Measurements from ENCODE around the gene RCAN2. TPM values are rescaled to one million over a fixed set of nuclear protein-coding genes. Genes with fewer than 3 reads are reported as not detected.

Gene RCAN2
- total and polyA plus RNA-seq, 2 experiments from 2014 or later: 6.0 to 9.3 TPM

DNA sequence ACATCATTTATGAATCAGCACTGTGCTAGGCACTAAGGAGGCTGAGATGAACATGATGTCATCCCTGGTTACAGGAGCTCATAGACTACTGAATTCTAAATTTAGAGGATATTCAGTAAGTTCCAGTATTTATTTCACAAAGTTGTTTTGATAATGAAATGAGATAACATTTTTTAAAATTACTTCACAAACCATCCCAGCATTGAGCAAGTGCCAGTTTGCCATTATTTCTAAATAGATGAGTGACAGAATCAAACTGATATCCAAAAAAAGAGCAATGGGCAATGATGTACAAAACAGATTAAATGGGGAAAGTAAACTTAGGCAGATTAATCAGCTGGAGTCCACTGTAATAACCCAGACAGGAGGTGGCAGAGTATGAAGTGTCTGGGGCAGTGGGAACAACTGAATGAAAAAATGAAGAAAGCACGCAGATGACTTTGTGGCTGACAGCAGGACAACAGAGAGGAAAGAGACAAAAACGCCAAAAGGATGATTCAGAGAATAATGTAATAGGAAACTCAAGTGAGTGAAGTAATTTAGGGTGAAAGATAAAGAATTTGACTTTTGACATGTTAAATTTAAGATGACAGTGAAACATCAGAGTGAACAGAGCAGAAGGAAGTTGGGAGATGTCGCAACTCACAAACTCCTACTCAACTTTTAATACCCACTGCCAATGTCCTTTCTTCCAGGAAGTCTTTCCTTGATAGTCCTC is 70.2 kb downstream of the RCAN2 start:
- TF ChIP-seq, protein P1, sequence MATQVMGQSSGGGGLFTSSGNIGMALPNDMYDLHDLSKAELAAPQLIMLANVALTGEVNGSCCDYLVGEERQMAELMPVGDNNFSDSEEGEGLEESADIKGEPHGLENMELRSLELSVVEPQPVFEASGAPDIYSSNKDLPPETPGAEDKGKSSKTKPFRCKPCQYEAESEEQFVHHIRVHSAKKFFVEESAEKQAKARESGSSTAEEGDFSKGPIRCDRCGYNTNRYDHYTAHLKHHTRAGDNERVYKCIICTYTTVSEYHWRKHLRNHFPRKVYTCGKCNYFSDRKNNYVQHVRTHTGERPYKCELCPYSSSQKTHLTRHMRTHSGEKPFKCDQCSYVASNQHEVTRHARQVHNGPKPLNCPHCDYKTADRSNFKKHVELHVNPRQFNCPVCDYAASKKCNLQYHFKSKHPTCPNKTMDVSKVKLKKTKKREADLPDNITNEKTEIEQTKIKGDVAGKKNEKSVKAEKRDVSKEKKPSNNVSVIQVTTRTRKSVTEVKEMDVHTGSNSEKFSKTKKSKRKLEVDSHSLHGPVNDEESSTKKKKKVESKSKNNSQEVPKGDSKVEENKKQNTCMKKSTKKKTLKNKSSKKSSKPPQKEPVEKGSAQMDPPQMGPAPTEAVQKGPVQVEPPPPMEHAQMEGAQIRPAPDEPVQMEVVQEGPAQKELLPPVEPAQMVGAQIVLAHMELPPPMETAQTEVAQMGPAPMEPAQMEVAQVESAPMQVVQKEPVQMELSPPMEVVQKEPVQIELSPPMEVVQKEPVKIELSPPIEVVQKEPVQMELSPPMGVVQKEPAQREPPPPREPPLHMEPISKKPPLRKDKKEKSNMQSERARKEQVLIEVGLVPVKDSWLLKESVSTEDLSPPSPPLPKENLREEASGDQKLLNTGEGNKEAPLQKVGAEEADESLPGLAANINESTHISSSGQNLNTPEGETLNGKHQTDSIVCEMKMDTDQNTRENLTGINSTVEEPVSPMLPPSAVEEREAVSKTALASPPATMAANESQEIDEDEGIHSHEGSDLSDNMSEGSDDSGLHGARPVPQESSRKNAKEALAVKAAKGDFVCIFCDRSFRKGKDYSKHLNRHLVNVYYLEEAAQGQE (IDR thresholded peaks at IDR 0.05; ENCODE audit: unreplicated experiment): no peak
- TF ChIP-seq POLR2AphosphoS5 (IDR thresholded peaks at IDR 0.05; ENCODE audit: low read depth) (no peak), NANOG (IDR thresholded peaks at IDR 0.05; ENCODE audit: borderline replicate concordance) (no peak), STAT1 (IDR thresholded peaks at IDR 0.05; ENCODE audit: unreplicated experiment) (no peak), JUNB (IDR thresholded peaks at IDR 0.05; ENCODE audit: unreplicated experiment) (no peak), ZNF114 (CRISPR knock-in tag; IDR thresholded peaks at IDR 0.05) (no peak), EZH2phosphoT487 (IDR thresholded peaks at IDR 0.05; ENCODE audit: unreplicated experiment) (no peak), ZNF331 (CRISPR knock-in tag; IDR thresholded peaks at IDR 0.05; ENCODE audit: low read depth) (no peak), EZH2 (IDR thresholded peaks at IDR 0.05; ENCODE audit: low read depth, unreplicated experiment) (no peak), CREB1 (CRISPR knock-in tag; IDR thresholded peaks at IDR 0.05; ENCODE audit: low read depth) (no peak)
- TF ChIP-seq, protein P2, sequence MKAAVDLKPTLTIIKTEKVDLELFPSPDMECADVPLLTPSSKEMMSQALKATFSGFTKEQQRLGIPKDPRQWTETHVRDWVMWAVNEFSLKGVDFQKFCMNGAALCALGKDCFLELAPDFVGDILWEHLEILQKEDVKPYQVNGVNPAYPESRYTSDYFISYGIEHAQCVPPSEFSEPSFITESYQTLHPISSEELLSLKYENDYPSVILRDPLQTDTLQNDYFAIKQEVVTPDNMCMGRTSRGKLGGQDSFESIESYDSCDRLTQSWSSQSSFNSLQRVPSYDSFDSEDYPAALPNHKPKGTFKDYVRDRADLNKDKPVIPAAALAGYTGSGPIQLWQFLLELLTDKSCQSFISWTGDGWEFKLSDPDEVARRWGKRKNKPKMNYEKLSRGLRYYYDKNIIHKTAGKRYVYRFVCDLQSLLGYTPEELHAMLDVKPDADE (IDR thresholded peaks at IDR 0.05): no peak
- TF ChIP-seq, protein P3, sequence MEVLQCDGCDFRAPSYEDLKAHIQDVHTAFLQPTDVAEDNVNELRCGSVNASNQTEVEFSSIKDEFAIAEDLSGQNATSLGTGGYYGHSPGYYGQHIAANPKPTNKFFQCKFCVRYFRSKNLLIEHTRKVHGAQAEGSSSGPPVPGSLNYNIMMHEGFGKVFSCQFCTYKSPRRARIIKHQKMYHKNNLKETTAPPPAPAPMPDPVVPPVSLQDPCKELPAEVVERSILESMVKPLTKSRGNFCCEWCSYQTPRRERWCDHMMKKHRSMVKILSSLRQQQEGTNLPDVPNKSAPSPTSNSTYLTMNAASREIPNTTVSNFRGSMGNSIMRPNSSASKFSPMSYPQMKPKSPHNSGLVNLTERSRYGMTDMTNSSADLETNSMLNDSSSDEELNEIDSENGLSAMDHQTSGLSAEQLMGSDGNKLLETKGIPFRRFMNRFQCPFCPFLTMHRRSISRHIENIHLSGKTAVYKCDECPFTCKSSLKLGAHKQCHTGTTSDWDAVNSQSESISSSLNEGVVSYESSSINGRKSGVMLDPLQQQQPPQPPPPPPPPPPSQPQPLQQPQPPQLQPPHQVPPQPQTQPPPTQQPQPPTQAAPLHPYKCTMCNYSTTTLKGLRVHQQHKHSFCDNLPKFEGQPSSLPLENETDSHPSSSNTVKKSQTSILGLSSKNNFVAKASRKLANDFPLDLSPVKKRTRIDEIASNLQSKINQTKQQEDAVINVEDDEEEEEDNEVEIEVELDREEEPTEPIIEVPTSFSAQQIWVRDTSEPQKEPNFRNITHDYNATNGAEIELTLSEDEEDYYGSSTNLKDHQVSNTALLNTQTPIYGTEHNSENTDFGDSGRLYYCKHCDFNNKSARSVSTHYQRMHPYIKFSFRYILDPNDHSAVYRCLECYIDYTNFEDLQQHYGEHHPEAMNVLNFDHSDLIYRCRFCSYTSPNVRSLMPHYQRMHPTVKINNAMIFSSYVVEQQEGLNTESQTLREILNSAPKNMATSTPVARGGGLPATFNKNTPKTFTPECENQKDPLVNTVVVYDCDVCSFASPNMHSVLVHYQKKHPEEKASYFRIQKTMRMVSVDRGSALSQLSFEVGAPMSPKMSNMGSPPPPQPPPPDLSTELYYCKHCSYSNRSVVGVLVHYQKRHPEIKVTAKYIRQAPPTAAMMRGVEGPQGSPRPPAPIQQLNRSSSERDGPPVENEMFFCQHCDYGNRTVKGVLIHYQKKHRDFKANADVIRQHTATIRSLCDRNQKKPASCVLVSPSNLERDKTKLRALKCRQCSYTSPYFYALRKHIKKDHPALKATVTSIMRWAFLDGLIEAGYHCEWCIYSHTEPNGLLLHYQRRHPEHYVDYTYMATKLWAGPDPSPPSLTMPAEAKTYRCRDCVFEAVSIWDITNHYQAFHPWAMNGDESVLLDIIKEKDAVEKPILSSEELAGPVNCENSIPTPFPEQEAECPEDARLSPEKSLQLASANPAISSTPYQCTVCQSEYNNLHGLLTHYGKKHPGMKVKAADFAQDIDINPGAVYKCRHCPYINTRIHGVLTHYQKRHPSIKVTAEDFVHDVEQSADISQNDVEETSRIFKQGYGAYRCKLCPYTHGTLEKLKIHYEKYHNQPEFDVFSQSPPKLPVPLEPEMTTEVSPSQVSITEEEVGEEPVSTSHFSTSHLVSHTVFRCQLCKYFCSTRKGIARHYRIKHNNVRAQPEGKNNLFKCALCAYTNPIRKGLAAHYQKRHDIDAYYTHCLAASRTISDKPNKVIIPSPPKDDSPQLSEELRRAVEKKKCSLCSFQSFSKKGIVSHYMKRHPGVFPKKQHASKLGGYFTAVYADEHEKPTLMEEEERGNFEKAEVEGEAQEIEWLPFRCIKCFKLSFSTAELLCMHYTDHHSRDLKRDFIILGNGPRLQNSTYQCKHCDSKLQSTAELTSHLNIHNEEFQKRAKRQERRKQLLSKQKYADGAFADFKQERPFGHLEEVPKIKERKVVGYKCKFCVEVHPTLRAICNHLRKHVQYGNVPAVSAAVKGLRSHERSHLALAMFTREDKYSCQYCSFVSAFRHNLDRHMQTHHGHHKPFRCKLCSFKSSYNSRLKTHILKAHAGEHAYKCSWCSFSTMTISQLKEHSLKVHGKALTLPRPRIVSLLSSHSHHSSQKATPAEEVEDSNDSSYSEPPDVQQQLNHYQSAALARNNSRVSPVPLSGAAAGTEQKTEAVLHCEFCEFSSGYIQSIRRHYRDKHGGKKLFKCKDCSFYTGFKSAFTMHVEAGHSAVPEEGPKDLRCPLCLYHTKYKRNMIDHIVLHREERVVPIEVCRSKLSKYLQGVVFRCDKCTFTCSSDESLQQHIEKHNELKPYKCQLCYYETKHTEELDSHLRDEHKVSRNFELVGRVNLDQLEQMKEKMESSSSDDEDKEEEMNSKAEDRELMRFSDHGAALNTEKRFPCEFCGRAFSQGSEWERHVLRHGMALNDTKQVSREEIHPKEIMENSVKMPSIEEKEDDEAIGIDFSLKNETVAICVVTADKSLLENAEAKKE (CRISPR knock-in tag; IDR thresholded peaks at IDR 0.05): no peak
- TF ChIP-seq, protein P4, sequence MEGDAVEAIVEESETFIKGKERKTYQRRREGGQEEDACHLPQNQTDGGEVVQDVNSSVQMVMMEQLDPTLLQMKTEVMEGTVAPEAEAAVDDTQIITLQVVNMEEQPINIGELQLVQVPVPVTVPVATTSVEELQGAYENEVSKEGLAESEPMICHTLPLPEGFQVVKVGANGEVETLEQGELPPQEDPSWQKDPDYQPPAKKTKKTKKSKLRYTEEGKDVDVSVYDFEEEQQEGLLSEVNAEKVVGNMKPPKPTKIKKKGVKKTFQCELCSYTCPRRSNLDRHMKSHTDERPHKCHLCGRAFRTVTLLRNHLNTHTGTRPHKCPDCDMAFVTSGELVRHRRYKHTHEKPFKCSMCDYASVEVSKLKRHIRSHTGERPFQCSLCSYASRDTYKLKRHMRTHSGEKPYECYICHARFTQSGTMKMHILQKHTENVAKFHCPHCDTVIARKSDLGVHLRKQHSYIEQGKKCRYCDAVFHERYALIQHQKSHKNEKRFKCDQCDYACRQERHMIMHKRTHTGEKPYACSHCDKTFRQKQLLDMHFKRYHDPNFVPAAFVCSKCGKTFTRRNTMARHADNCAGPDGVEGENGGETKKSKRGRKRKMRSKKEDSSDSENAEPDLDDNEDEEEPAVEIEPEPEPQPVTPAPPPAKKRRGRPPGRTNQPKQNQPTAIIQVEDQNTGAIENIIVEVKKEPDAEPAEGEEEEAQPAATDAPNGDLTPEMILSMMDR (conservative IDR thresholded peaks at IDR 0.05; ENCODE audit: low read depth in 2 of 2): no peak
- Histone ChIP-seq H3K27ac (ENCODE audit: low read depth) (no peak overlapping the region), H2AFZ (no peak overlapping the region), H3K27me3 (ENCODE audit: insufficient read depth) (no peaks in the 10 kb centered on the region), H3K36me3 (ENCODE audit: insufficient read depth) (no peaks in the 10 kb centered on the region), H3K4me1 (ENCODE audit: insufficient read depth) (no peaks in the 10 kb centered on the region), H3K4me2 (no peak overlapping the region), H3K9me2 (ENCODE audit: insufficient read depth) (no peaks in the 10 kb centered on the region), H4K20me1 (replicated peaks; ENCODE audit: insufficient read depth) (no peaks in the 10 kb centered on the region), H3K79me2 (replicated peaks; ENCODE audit: insufficient read depth) (no peaks in the 10 kb centered on the region), H3F3A (replicated peaks; ENCODE audit: low read depth) (no peaks in the 10 kb centered on the region), H3K4me3 (no peak overlapping the region)
- H3K36me3 Mint-ChIP-seq (ENCODE audit: low read depth): no peaks in the 10 kb centered on the region
- peaks cover 12% of the 10 kb centered on the region; the same call in 2 of the 3 replicates for H3K4me1 Mint-ChIP-seq
- no peak overlapping the region for H3K27ac Mint-ChIP-seq
- H3K9me3 Mint-ChIP-seq: no peaks in the 10 kb centered on the region
- no peaks in the 10 kb centered on the region for H3K27me3 Mint-ChIP-seq (ENCODE audit: insufficient read depth, low read depth, poor library complexity)
- ATAC-seq: no peak
- no peak for DNase-seq (ENCODE audit: low spot score)
- H3K4me3 Mint-ChIP-seq: no peak overlapping the region
